Fibroblast of pulmonary artery (primary cell): ENCODE results near the gene METRN.

Source experiments
- DNase-seq: peaks from one replicate; pipeline ENCODE4 v3.0.0-alpha.2; 2010; ENCODE audit warnings: low read depth
- H3K4me3 ChIP-seq: replicated peaks from 2 replicates; pipeline ENCODE4 v1.5.1; 2011; ENCODE audit warnings: low read depth, mild to moderate bottlenecking, control low read depth, low read length, moderate library complexity
- CTCF ChIP-seq: IDR thresholded peaks from 2 replicates; pipeline ENCODE4 v1.5.1; 2011; ENCODE audit warnings: mild to moderate bottlenecking, control low read depth, low read length, inconsistent platforms; ENCODE audit errors: missing control alignments

Gene METRN

GRCh38 chr16:670485-671352 is 44.2 kb upstream of the METRN start:
- TF ChIP-seq CTCF = no peak
- H3K4me3 ChIP-seq = no peak overlapping the region
- no peak for DNase-seq

GRCh38 chr16:671353-672131 is 43.4 kb upstream of the METRN start:
- no peak for DNase-seq
- TF ChIP-seq CTCF = no peak
- no peak overlapping the region for H3K4me3 ChIP-seq

DNA sequence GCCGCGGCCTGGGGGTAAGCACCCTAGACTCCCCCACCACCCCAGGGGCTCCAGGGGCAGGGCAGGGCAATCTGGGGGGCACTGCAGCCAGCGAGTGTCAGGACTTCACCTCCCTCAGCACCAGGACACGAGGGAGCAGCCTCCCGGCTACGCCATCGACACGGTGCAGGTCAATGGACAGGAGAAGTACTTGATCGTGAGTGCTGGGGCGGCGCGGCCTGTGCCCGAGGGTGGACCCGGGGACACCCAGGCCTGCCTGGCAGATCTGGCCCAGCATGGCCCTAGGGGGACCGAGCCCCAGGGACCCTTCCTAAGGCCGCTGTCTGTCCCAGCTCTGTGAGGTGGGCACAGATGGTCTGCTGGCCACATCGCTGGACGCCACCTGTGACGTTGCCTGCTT is 42.5 kb upstream of the METRN start:
- no peak for TF ChIP-seq CTCF
- DNase-seq = no peak
- no peak overlapping the region for H3K4me3 ChIP-seq

DNA sequence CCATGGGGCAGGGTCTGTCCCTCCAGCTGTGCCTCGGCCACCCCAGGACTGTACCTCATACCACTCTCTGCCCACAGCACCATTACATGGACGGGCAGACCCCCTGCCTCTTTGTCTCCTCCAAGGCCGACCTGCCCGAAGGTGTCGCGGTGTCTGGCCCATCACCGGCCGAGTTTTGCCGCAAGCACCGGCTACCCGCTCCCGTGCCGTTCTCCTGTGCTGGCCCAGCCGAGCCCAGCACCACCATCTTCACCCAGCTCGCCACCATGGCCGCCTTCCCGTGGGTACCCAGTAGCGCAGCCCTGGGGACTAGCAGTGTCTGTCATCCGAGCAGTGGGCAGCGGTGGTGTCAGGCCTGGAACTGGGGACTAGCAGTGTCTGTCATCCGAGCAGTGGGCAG is 42.1 kb upstream of the METRN start:
- H3K4me3 ChIP-seq = no peak overlapping the region
- DNase-seq = no peak
- no peak for TF ChIP-seq CTCF

DNA sequence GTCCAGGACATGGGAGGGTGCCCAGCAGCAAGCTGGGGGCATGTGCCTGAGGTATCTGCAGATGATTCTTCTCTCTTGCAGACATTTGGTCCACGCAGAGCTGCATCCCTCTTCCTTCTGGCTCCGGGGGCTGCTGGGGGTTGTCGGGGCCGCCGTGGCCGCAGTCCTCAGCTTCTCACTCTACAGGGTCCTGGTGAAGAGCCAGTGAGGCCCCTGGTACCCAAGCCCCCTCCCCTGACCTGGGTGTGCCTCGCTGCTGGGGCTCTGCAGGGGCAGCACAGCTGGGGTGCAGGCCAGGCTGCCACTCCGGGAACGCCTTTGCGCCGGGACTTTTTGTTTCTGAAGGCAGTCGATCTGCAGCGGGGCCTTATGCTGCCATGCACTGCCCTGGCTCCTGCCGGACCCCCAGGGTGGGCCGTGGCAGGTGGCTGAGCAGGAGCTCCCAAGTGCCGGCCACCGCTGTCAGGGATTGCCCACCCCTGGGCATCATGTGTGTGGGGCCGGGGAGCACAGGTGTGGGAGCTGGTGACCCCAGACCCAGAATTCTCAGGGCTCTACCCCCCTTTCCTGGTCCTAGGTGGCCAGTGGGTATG is 41.4 kb upstream of the METRN start:
- no peak for DNase-seq
- no peak overlapping the region for H3K4me3 ChIP-seq

DNA sequence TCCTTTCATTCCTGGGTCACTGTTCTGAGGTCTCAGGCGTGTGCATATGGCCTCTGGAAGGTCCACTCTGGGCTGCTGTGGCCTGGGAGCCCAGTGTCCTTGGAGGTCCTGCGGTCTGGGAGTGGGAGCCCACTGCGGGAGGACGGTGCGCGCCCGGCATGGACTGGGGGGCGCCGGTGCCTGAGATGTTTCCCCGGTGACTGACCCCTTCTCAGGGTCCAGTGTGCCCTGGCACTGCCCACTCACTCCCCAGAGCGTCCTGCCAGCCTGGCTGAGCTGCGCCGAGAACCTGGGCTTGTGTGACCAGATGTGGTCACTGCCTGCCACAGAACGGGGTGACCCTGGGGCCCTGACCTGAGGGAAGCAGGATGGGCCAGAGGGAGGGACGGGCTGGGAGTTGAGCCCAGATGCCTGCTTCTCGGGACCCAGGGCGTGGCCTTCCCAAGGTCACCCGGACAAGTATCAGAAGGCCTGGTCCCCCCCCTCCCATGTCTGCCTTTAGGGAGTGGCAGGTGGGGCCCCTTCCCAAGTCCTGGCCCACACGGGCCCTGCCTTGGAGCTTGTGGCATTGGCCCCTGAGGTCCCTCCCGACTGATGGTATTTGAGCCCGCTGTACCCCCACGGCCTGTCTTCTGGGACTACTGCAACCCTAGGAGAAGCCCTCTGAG is 40.6 kb upstream of the METRN start:
- no peak for DNase-seq
- no peak for TF ChIP-seq CTCF
- H3K4me3 ChIP-seq = no peak overlapping the region

More for the DNA sequence above, 41.4 kb upstream of the METRN start:
- no peak for TF ChIP-seq CTCF
